PC-9 (cell line): Measurements from ENCODE around the gene TIGAR.

Source experiments
- CTCF ChIP-seq: fragments of 200-600 bp; sonication (generic); conservative IDR thresholded peaks from 2 replicates; pipeline ENCODE4 v1.6.1; 2017; ENCODE audit warnings: mixed run types, antibody characterized with exemption, mild to moderate bottlenecking, moderate library complexity
- EZH2 ChIP-seq: fragments of 200-600 bp; sonication (generic); IDR thresholded peaks from 2 replicates; pipeline ENCODE4 v1.8.0; 2017; ENCODE audit warnings: antibody characterized with exemption, low read depth

GRCh38 chr12:4274396-4275015 lies 46.5 kb upstream of the TIGAR start:
- TF ChIP-seq CTCF (no peak), EZH2 (no peak)
